Measurements from ENCODE around the gene ZNF674. TPM values are rescaled to one million over a fixed set of nuclear protein-coding genes. Genes with fewer than 3 reads are reported as not detected.
"Not testable (repeated sequence)": the region's sequence is repeated elsewhere in the genome, so short reads cannot be mapped to it uniquely, and the experiment has no call there.

The ZNF674 gene
- total and polyA plus RNA-seq, 2 experiments from 2014 or later = 1.3 to 1.8 TPM

- no peak for TF ChIP-seq CTCF (IDR thresholded peaks at IDR 0.05; ENCODE audit: low read depth, low read length)
- Histone ChIP-seq H3K27ac (no peak overlapping the region), H3K4me3 (no peak overlapping the region), H3K27me3 (no peaks in the 10 kb centered on the region), H3K36me3 (no peaks in the 10 kb centered on the region), H3K4me1 (ENCODE audit: low read depth) (no peaks in the 10 kb centered on the region), H3K9me3 (ENCODE audit: low read depth) (no peaks in the 10 kb centered on the region)
- no peak for DNase-seq (ENCODE audit: low read depth in 1 of 2, low spot score in 1 of 2)
These were observed 39.1 kb downstream of the ZNF674 start for GRCh38 chrX:46506076-46506475.

GRCh38 chrX:46502848-46503247, 42.4 kb downstream of the ZNF674 start:
- Histone ChIP-seq H3K36me3 (no peaks in the 10 kb centered on the region), H3K27me3 (no peaks in the 10 kb centered on the region), H3K9me3 (ENCODE audit: low read depth) (peaks cover 3% of the 10 kb centered on the region), H3K4me3 (no peak overlapping the region), H3K4me1 (ENCODE audit: low read depth) (no peaks in the 10 kb centered on the region), H3K27ac (no peak overlapping the region)
- TF ChIP-seq CTCF (IDR thresholded peaks at IDR 0.05; ENCODE audit: low read depth, low read length) = no peak
- no peak for DNase-seq (ENCODE audit: low read depth in 1 of 2, low spot score in 1 of 2)

- H3K9me3 ChIP-seq (ENCODE audit: low read depth) = peaks cover 3% of the 10 kb centered on the region
- H3K27ac ChIP-seq = no peak overlapping the region
- TF ChIP-seq CTCF (IDR thresholded peaks at IDR 0.05; ENCODE audit: low read depth, low read length) = no peak
These were observed 45.2 kb downstream of the ZNF674 start for GRCh38 chrX:46500054-46500453.

DNA sequence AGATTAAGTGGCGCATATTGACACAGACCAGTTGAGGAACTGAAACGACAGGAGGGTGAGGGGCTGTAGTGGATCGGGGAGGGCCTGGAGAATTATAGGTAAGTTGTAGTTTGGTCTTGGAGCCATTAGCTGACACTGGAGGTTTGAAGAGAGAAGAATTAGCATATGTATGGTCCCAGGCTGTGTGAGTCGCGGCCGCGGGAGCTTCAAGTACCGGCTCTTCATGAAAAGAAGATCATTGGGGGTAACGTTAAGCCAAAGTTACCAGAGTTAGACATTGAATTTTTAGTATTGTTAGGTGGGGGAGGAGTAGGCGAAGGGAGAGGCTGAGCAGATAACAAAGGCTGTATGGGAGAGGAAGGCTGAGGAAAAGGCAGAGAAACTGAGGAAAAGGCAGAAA, 56.5 kb downstream of the ZNF674 start:
- no peak for DNase-seq (ENCODE audit: low read depth in 1 of 2, low spot score in 1 of 2)
- Histone ChIP-seq H3K9me3 (ENCODE audit: low read depth) (no peaks in the 10 kb centered on the region), H3K27me3 (no peaks in the 10 kb centered on the region), H3K4me3 (no peak overlapping the region), H3K4me1 (ENCODE audit: low read depth) (no peaks in the 10 kb centered on the region), H3K36me3 (no peaks in the 10 kb centered on the region), H3K27ac (no peak overlapping the region)
- no peak for TF ChIP-seq CTCF (IDR thresholded peaks at IDR 0.05; ENCODE audit: low read depth, low read length)

More at GRCh38 chrX:46500054-46500453, 45.2 kb downstream of the ZNF674 start:
- Histone ChIP-seq H3K4me3 (no peak overlapping the region), H3K4me1 (ENCODE audit: low read depth) (no peaks in the 10 kb centered on the region), H3K27me3 (no peaks in the 10 kb centered on the region), H3K36me3 (no peaks in the 10 kb centered on the region)
- DNase-seq (ENCODE audit: low read depth in 1 of 2, low spot score in 1 of 2) = no peak

DNA sequence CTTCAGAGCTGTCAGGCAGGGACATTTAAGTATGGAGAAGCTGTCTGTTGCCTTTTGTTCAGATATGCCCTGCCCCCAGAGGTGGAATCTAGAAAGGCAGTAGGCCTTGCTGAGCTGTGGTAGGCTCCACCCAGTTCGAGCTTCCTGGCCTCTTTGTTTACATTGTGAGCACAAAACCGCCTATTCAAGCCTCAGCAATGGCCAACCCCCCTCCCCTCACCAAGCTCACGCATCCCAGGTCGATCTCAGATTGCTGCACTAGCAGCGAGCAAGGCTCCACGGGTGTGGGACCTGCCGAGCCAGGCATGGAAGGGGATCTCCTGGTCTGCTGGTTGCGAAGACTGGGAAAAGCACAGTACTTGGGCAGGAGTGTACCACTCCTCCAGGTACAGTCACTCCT, 59.3 kb downstream of the ZNF674 start:
- no peaks in the 10 kb centered on the region for H3K27me3 ChIP-seq
- H3K36me3 ChIP-seq = no peaks in the 10 kb centered on the region
- no peaks in the 10 kb centered on the region for H3K4me1 ChIP-seq (ENCODE audit: low read depth)
- no peak overlapping the region for H3K4me3 ChIP-seq
- DNase-seq (ENCODE audit: low read depth in 1 of 2, low spot score in 1 of 2) = no peak
- no peak overlapping the region for H3K27ac ChIP-seq
- no peak for TF ChIP-seq CTCF (IDR thresholded peaks at IDR 0.05; ENCODE audit: low read depth, low read length)
- no peaks in the 10 kb centered on the region for H3K9me3 ChIP-seq (ENCODE audit: low read depth)

DNA sequence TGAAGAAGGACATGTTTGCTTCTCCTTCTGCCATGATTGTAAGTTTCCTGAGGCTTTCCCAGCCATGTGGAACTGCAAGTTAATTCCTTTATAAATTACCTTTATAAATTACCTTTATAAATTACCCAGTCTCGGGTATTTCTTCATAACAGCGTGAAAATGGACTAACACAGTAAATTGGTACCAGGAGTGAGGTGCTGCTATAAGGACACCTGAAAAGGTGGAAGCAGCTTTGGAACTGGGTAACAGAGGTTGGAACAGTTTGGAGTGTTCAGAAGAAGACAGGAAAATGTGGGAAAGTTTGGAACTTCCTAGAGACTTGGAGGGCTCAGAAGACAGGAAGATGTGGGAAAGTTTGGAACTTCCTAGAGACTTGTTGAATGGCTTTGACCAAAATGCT, 66.6 kb downstream of the ZNF674 start:
- not testable (repeated sequence) for H3K4me3 ChIP-seq; DNase-seq (ENCODE audit: low read depth in 1 of 2, low spot score in 1 of 2); H3K27me3 ChIP-seq; H3K36me3 ChIP-seq; H3K9me3 ChIP-seq (ENCODE audit: low read depth); H3K4me1 ChIP-seq (ENCODE audit: low read depth); H3K27ac ChIP-seq
